WERI-Rb-1 (cell line): Measurements from ENCODE around the gene ROR2.

ENCODE experiments used
- DNase-seq: peaks from one replicate; pipeline ENCODE4 v3.0.0-alpha.2; 2020
- H3K27ac ChIP-seq: fragments of 250-450 bp; sonication (Bioruptor Pico); 2 replicates; pipeline ENCODE4 v1.5.1; 2020; ENCODE audit warnings: mild to moderate bottlenecking, moderate library complexity
- H3K27me3 ChIP-seq: fragments of 250-450 bp; sonication (Bioruptor Pico); 2 replicates; pipeline ENCODE4 v1.5.1; 2021; ENCODE audit warnings: mild to moderate bottlenecking, low read depth, moderate library complexity; ENCODE audit not compliant: insufficient read depth, severe bottlenecking
- H3K36me3 ChIP-seq: fragments of 250-450 bp; sonication (Bioruptor Pico); 2 replicates; pipeline ENCODE4 v1.5.1; 2020; ENCODE audit warnings: mild to moderate bottlenecking, moderate library complexity
- H3K4me3 ChIP-seq: 2 replicates; pipeline ENCODE4 v1.5.1; 2011; ENCODE audit warnings: low read depth, mild to moderate bottlenecking, control low read depth, low read length
- H3K9me3 ChIP-seq: fragments of 250-450 bp; sonication (Bioruptor Pico); 2 replicates; pipeline ENCODE4 v1.5.1; 2021; ENCODE audit warnings: mild to moderate bottlenecking, moderate library complexity; ENCODE audit not compliant: severe bottlenecking
- TF ChIP-seq, protein P1 (sequence below): IDR thresholded peaks from 2 replicates; pipeline ENCODE4 v1.5.1; 2011; ENCODE audit warnings: low read depth, mild to moderate bottlenecking, control low read depth, inconsistent platforms, low read length

The ROR2 gene

GRCh38 chr9:91781116-91781515 is 168.9 kb downstream of the ROR2 start:
- no peaks in the 10 kb centered on the region for H3K27me3 ChIP-seq
- H3K36me3 ChIP-seq: no peaks in the 10 kb centered on the region
- no peak overlapping the region for H3K27ac ChIP-seq
- TF ChIP-seq, protein P1, sequence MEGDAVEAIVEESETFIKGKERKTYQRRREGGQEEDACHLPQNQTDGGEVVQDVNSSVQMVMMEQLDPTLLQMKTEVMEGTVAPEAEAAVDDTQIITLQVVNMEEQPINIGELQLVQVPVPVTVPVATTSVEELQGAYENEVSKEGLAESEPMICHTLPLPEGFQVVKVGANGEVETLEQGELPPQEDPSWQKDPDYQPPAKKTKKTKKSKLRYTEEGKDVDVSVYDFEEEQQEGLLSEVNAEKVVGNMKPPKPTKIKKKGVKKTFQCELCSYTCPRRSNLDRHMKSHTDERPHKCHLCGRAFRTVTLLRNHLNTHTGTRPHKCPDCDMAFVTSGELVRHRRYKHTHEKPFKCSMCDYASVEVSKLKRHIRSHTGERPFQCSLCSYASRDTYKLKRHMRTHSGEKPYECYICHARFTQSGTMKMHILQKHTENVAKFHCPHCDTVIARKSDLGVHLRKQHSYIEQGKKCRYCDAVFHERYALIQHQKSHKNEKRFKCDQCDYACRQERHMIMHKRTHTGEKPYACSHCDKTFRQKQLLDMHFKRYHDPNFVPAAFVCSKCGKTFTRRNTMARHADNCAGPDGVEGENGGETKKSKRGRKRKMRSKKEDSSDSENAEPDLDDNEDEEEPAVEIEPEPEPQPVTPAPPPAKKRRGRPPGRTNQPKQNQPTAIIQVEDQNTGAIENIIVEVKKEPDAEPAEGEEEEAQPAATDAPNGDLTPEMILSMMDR: no peak
- H3K4me3 ChIP-seq: no peak overlapping the region
- no peak for DNase-seq
- H3K9me3 ChIP-seq: no peaks in the 10 kb centered on the region

DNA sequence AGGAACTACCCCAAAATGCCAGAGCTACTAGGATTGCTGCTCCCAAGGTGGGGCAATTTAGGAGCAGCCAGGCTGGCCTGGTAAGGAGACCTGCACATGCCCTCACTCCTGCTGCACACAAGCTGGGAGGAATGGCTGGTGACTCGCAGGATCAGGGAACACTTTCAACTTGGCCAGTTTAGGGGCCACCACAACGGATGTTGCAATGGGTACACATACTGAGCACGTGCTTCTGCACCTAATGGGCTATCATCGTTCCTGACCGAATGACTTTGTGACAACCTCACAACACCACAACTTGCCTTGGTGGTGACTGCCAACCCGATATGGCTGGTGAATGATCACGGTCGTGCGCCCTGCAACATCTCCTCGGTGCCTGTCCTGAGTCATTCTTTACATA is 172.0 kb downstream of the ROR2 start:
- H3K27ac ChIP-seq: no peak overlapping the region

GRCh38 chr9:91777292-91777830 is 172.7 kb downstream of the ROR2 start:
- Histone ChIP-seq H3K27me3 (no peaks in the 10 kb centered on the region), H3K27ac (no peak overlapping the region), H3K4me3 (no peak overlapping the region), H3K9me3 (no peaks in the 10 kb centered on the region), H3K36me3 (peaks cover 4% of the 10 kb centered on the region; the same call in 1 of the 2 replicates)
- TF ChIP-seq, protein P1: no peak
- no peak for DNase-seq

More for the DNA sequence above, 172.0 kb downstream of the ROR2 start:
- no peaks in the 10 kb centered on the region for H3K27me3 ChIP-seq
- peaks cover 4% of the 10 kb centered on the region; the same call in 1 of the 2 replicates for H3K36me3 ChIP-seq
- TF ChIP-seq, protein P1: no peak
- H3K9me3 ChIP-seq: no peaks in the 10 kb centered on the region
- DNase-seq: no peak
- H3K4me3 ChIP-seq: no peak overlapping the region

DNA sequence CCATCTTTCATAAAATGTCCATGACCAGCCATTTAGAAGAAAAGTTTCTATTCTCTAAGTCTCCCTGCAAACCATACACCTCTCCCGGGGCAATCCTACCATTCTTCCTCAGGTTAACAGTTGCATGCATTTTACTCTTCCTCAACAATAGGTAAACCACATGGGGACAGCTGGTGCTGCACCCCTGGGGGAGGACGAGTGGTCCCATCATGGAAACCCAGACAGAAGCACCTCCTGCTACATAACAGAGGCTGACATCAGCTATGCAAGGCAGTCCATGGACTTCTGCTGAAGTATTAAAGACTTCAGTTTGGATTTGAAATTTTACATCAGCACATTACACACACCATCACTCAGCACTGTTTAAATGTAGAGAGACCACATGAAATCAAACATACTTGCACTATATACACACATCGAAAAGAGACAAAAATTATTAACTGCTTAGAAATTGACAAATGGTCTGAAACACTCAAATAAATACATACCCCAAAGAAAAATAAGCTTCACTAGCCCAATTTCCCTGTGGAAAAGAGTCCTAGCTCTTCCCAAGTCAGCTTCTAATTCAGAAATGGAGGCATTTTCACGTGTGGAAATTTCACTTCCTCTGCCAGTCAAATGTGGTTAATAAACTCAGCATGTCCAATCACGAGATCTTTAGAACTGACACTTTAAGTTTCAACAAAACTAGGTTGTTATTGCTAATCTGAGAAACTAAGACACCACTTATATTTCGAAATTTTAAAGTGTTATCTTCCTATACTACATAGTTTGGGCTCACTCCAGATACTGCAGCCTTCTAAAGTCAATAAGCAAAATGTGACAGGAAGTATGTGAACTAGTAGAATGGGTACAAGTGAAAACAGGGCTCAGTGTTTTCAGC is 173.4 kb downstream of the ROR2 start:
- no peak for DNase-seq
- H3K9me3 ChIP-seq: no peaks in the 10 kb centered on the region
- TF ChIP-seq, protein P1: no peak
- no peak overlapping the region for H3K27ac ChIP-seq
- H3K4me3 ChIP-seq: no peak overlapping the region
- H3K36me3 ChIP-seq: peaks cover 4% of the 10 kb centered on the region; the same call in 1 of the 2 replicates
- H3K27me3 ChIP-seq: no peaks in the 10 kb centered on the region

DNA sequence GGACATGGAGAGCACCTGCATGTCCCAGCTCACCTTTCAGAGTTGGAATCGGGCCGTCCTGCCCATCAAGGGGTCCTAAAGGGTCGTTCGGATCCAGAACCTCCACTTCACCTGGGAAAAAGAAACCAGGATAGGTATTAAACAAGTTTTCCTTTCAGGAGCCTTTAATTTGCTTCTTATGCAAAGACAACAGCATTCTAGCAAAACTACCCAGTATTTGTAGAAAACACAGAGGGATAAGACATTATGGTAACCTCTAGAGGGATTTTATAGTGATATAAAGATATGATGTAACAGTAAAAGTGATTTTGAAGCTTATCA is 174.4 kb downstream of the ROR2 start:
- no peaks in the 10 kb centered on the region for H3K27me3 ChIP-seq
- TF ChIP-seq, protein P1: no peak
- no peaks in the 10 kb centered on the region for H3K9me3 ChIP-seq
- no peak for DNase-seq
- peaks cover 4% of the 10 kb centered on the region; the same call in 1 of the 2 replicates for H3K36me3 ChIP-seq
- H3K4me3 ChIP-seq: no peak overlapping the region
- H3K27ac ChIP-seq: peak overlapping the region; percentile 44
